Measurements from ENCODE around the gene ESD.
A peak's percentile ranks its signal among the peaks of the same experiment; 100 is the strongest.
"Not testable (repeated sequence)": the region's sequence is repeated elsewhere in the genome, so short reads cannot be mapped to it uniquely, and the experiment has no call there.

Gene ESD

DNA sequence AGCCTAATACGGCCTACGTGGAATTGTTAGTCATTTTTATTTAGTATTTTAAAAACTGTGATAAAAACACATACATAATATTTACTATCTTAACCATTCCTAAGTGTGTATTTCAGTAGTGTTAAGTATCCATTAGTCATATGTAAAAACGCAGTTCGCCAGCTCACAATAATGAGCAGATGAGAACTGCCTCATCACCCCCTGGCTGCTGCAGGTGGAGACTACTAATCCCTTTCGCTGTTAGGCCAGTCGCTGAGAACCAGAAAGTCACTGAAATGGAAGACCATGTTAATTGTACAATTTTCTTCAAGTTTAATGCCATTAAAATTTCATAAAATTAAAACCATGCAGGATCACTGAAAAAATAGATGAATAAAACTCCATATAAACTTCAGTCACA lies 1.6 kb downstream of the ESD start:
- DNase-seq (ENCODE audit: low read depth in 2 of 2), result no peak

DNA sequence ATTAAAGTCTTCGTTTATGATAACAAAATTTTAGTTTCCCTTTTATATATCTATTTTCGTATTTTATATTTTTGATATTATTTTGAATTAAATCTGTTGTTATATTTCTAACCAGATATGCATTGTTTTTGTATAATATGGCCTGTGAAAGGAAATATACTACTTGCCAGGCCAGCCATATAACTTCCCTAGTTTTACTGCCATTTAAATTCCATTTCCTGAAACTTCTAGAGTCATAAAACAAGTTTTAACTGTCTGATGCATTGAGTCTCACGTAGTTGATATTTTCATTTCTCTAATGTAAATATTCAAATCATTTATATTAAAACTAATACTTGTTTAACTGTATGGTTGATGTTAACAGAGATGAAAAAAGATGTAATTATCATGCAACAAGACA lies 13.5 kb downstream of the ESD start:
- no peak for DNase-seq (ENCODE audit: low read depth in 2 of 2)

DNA sequence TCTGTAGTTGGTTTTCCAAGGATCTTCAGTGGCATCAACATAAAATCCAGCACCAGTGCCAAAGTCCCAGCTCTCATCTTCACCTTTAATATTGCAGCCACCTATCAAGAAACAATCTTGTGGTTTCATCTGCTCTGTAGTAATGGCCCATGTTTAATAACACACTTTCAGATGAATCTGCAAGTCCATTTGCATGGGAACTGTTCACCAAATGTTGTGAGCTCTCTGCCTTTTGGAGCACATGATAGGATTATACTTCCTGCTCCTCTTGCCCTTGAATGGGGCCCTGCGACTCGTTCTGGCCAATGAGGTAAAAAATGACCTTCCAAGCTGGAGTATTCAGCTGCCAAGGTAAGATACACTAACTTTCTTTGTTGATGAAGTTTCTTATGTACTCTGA lies 14.3 kb downstream of the ESD start:
- DNase-seq (ENCODE audit: low read depth in 2 of 2), result no peak

DNA sequence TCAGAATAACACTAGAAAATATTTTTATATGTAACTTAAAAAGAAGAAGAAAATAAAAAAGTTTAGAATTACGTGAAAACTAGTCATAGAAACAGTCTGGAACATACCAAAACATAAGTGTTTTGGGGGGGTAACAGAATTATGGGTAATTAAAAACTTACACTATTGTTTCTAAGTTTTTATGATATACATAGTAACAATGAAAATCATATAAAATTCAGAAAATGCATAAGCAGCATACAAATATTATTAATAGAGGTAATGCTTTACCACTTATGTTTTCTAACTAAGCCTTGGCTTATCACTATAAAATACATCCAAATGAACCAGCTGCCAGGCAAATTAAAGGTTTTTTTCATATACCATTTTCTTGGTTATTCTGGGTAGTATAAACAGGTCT lies 14.9 kb downstream of the ESD start:
- DNase-seq (ENCODE audit: low read depth in 2 of 2), result no peak

DNA sequence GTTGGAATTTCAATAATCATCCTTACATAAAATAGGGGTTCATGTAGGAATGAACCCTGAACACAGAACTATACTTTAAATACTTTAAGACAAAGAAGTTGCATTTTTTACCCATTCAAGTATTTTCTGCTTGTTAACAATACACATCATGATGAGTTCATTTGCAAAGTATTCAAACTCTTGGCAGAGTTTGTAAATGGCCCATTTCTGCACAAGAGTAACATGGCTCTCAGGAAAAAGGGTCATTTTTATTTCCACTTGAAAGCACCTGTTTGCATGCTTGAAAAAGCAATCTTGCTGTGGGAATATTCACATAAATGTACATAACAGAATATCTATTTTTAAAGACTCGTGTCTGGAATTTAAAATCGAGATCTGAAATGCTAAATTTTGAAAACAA lies 18.1 kb downstream of the ESD start:
- no peak for DNase-seq (ENCODE audit: low read depth in 2 of 2)

DNA sequence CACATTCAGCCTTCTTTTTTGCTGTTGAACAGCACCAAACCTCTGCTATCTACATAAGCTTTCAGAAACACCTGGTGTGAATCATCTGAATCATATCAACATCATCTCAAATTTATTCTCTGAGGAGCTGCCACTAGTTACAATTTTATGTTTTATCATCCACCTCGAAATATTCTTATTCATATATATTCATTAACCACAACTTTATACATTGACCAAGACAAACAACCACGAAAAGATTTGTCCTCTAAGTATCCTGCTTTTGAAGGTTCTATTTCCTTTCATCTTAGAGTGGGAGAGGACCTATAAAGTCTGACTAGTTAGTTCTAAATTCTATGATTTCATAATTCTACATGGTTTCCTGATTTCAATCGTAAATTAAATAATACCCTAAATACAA lies 18.9 kb downstream of the ESD start:
- DNase-seq (ENCODE audit: low read depth in 2 of 2), result no peak

DNA sequence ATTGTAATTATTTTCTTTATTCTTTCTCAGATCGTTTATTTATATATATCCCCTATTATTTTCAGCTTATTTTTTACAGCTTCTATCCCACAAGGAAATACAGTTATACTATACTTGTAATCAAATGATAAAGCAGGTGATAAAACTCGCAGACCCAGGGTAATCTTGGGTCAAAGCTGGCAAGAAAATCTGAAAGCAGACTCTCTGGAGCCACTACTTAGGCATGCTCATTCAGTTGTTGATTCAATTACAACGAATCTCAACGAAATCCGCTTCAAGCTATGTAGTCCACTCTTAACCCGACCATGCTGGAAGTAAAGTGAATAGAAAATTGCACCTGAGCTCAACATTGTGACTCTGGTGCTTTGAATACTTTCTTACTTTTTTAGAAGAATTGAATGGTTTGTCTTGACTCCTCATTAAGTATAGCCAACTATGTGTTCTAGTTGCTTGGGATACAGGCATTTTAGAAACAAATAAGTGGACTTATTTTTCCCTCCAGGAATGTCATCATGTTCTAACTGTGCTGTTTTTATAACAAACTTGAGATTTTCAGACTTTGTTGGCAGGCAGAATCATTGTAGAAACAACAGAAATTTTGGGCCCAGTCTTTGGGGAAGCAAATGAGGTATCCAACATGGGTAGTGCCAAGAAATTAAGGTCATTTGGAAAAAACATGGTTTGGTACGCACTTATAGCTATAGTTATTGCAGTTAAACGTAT lies 21.4 kb downstream of the ESD start:
- DNase-seq (ENCODE audit: low read depth in 2 of 2), result no peak

DNA sequence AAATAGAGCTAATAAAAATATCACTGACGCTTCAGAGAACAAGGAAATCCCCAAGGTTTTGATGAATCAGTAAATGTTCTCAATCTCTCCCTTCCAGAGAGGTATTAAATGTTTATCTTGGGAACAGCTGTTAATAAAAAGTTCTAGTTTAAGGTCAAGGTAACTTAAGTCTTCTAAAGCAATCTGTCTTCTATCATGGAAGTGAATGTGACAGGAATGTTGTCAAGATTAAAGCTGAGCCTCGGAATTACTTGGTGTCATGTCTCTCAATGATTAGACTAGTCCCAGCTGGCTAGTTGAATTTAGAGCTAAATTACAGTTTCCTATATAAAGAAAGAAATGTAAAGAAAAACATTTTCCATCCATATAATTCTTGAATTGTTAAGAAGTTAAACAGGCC lies 23.4 kb downstream of the ESD start:
- no peak for DNase-seq (ENCODE audit: low read depth in 2 of 2)

DNA sequence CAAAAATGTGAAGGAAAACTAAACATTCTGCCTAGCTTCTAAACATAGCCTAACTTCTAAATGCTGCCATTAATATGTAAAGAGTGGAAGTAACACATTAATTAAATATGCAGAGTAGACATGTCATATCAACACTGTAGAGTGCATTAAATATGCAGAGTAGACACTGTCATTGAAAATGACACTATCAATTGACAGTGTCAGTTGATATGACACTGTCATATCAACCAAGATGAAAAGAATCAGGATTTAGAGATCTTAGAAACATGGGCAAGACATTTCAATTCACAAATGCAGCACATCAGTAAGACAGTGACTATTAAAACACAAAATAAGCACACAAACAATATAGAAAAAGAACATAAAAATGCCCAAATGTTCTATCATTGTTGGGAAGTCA lies 25.3 kb downstream of the ESD start:
- no peak for DNase-seq (ENCODE audit: low read depth in 2 of 2)

DNA sequence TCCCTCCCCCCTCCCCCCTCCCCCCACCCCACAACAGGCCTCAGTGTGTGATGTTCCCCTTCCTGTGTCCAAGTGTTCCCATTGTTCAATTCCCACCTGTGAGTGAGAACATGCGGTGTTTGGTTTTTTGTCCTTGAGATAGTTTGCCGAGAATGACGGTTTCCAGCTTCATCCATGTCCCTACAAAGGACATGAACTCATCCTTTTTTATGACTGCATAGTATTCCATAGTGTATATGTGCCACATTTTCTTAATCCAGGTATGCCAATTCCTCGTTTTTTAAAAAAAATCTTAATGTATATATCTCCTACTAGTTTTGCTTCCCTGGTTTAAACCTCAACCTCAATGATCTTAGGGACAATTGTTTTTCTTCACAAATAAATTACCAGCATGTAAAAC lies 27.0 kb downstream of the ESD start:
- DNase-seq (ENCODE audit: low read depth in 2 of 2), result not testable (repeated sequence)

DNA sequence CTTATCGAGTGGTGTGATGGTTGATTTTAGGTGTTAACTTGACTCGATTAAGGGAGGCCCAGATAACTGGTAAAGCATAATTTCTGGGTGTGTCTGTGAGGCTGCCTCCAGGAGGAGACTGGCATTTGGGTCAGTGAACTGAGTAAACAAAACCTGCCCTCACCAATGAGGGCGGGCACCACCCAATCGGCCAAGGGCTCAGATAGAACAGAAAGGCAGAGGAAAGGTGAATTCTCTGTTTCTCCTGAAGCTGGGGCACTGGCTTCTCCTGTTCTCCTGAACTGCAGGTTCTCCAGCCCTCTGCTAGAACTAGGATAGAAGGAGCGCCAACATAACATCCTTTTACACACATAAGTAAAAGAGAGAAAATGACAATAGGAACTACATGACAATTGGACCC lies 35.1 kb downstream of the ESD start:
- DNase-seq (ENCODE audit: low read depth in 2 of 2), result no peak

DNA sequence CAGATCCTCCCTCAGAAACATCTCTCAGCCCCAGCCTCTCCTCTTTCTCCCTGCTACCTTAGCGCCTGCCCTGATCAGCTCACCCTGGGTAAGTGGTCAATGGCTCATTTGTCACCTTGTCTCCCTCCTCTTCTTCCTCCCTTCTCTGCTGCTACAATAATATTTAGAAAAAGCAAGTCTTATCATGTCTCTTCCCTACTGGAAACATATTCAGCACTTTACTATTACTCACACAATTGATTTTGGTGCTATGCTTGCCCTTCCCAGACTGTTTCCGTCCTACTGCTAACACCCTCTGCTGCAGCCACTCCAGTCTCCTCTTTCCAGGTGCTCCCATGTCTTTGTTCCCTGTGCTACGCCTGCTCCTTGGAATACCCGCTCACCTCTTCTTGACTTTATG lies 35.8 kb downstream of the ESD start:
- DNase-seq (ENCODE audit: low read depth in 2 of 2), result no peak

DNA sequence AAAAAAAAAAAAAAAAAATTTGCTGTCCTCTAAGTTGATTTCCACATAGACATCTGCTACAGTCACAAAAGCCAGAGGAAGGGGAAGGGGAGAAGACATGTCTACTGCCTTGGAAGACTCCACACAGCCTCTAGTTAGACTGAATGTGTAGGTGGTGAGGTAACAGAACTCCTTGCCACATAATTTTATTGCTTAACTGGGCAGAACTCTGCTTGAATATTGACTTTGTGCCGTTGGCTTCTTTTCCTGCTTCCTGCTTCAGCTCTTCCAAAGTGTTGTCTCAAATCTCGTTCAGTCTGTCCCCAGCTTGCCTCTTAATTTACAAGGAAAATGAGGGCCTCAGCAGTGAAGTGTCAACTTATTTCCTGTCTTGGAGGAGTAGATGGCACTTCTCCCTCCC lies 37.1 kb downstream of the ESD start:
- DNase-seq (ENCODE audit: low read depth in 2 of 2), result no peak

DNA sequence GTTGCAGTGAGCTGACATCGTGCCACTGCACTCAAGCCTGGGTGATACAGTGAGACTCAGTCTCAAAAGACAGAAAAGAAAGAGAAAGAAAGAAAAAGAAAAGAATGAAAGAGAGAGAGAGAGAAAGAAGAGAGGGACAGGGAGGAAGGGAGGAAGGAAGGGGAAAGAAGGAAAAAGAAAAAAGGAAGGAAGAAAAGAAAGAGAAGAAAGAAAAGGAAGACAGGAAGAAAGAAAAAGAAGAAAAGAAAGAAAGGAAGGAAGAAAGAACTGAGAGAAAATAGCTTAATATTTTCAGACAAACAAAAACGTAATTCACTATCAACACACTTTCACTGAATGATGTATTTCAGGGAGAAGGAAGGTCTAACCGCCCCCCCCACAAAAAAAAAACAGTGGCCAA lies 39.3 kb downstream of the ESD start:
- no peak for DNase-seq (ENCODE audit: low read depth in 2 of 2)

DNA sequence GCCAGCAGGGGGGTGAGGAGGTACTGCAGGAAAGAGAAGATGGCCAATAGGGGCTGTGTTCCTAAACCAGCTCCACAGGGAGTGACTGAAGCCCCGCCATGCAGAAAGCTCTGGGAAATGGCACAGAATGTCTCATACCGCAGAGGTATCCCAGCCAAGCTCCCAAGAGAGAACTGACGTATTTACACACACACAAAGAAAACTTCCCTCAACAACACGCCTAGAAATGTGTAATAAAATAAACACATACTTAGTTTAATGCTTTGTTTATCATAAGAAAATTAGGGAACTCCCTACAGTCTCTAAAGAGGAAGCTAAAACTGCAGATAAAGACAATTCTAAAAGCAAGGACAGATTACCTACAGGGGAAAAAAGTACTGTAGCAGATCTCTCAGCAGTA lies 40.0 kb downstream of the ESD start:
- DNase-seq (ENCODE audit: low read depth in 2 of 2), result no peak

DNA sequence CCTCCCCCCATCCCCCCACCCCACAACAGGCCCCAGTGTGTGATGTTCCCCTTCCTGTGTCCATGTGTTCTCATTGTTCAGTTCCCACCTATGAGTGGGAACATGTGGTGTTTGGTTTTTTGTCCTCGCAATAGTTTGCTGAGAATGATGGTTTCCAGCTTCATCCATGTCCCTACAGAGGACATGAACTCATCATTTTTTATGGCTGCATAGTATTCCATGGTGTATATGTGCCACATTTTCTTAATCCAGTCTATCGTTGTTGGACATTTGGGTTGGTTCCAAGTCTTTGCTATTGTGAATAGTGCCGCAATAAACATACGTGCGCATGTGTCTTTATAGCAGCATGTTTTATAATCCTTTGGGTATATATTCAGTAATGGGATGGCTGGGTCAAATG lies 41.5 kb downstream of the ESD start:
- not testable (repeated sequence) for DNase-seq (ENCODE audit: low read depth in 2 of 2)

DNA sequence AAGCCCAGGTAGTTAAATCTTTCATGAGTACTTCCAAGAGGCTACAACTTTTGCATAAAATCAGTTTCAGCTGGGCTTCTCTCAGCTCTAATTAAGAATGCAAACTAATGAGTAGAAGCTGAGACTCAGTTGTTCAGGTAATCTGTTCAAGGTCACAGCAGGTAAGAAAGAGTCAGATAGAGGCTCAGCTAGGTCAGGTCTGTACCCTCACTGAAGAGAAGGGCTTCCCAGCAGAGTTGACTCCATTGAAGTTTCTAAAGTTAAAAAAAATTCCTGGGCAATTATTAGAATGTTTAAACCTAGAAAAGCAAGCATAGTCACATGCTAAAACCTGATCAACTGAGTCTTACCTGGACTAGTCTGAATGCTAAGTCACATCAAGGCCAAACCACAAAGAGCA lies 42.1 kb downstream of the ESD start:
- DNase-seq (ENCODE audit: low read depth in 2 of 2), result no peak

DNA sequence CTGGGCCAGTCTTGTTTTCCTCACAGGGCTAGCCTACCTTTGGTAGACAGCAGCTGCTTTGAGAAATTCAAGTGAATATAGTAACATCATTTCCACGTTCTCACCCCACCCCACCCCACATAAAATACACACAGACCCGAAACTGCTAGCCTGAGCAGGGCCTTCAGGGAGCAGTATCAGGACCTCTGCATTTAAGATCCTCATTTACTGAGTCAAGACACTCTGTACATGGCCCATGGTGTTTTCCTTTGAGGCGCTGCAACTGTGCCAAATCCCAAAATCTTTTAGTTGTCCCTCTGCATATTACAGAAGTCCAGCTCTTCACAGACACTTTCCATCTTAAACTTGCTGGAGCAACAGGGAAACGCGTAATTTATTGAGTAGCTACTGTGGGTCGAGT lies 43.0 kb downstream of the ESD start:
- no peak for DNase-seq (ENCODE audit: low read depth in 2 of 2)

DNA sequence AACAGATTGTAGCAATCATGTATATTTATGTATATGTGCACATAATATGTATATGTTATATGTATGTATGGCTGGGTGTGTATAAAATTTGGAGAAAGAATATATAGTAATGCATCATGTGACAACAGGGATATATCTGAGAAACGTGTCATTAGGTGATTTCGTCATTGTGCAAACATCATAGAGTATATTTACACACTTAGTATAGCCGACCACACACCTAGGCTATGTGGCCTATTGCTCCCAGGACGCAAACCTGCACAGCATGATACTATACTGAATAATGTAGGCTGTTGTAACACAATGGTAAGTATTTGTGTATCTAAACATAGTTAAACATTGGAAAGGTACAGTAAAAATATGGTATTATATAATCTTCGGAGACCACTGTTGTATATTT lies 43.8 kb downstream of the ESD start:
- no peak for DNase-seq (ENCODE audit: low read depth in 2 of 2)

DNA sequence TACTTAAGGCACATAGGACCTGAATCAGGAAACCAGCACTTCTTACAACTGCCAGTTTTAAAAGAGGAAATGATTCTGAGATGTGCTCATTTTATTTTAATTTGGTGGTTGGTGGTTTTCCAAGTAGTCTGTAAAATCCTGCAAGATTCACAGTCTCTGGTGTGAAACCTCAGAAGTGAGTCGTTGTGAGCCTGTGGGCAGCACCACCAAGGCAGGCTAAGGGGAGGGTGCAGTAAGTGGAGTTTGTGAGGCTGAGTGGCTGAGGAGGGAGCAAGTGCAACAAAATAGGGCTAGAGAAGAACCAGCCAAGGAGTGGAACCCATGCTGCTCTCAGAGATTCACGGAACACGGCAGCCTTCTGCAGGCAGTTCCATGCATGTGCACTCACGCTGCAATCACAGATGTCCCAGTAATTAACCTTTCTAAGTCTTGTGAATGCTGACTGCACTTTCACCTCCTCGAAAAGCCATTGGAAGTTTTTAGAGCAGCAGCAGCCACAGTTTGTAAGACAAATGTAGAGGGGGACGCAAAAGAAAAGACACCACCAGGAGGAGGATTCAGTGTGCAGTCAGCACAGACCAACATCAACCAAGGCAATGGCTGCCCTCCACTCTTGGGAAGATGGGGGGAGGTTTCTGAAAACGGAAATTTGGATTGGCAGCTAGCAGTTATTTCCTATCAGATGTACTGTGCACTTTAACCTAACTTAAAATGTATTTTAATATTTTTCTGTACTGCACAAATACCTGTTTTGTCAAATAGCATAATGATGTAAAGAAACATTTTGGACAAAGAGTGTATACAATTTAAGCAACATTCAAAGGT lies 44.9 kb downstream of the ESD start:
- DNase-seq (ENCODE audit: low read depth in 2 of 2), result peak in 1 of 2 experiments; percentile 20

DNA sequence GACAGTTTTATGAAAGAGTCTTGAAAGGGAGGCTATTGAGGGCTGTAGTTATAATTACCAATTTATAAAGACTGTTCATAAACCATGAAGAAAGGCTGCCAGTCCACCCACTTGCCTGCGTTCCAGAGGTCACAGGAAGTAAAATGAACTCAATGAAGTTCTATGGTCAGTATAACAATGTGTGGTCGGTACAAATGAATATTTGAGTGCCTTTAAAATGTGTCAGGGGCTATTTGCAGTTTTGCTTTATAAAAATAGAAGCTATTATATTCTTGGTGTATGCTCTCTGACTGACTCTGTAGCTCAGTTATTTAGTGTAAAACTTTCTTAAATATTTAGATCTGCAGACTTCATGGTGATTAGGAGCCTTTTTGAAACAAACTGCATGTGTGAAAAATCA lies 47.0 kb downstream of the ESD start:
- DNase-seq (ENCODE audit: low read depth in 2 of 2), result no peak

DNA sequence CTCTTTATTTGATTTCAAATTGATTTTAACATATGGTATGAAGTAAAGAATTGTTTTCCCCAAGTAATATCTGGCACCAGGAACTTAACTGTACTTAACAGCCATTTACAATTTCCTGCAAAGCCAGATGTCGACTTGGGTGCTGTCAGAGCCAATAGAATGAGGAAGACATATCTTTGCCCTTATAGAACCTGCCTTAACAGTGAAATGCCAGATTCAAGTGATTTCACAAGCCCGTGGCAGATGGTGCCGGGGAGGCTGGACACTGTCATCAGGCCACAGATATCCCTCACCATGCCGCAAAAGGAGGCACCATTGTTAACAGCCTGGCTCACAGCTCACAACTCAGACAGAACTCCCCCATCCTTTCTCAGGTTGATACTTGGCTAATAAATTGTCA lies 48.7 kb downstream of the ESD start:
- DNase-seq (ENCODE audit: low read depth in 2 of 2), result no peak

DNA sequence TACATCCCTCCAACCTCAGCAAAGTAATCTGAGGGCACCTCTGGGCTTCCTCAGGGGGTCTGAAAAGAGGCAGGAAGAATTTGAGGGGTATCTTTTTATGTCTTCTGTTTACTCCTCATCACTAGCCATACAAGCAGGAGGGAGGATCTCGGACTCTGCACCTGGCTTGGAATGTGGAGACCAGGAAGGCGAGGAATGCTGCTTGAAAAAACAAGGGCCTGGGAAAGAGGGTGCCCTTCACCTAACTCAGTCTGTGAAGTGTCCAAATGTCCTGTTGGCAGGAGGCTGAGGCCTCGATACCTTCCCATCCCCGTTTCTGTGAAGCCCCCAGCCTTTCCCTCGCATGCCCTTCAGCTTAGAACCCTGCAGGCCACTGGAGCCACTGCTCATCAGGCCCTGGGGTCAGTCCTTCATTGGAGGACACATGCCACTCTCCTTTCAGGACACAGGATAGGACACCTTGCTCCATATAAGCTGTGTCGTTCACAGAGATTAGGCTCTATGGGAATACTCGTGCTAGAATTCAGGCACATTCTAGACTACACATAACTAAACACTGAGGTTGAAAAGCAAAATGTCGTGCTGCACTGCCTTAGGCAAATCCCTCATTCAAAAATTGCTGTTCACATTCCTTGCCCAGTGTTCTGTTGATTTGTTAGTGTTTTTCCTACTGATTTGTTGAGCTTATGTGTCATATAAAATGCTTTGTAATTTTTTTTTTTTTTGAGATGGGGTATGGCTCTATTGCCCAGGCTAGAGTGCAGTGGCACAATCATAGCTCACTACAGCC lies 49.7 kb downstream of the ESD start:
- no peak for DNase-seq (ENCODE audit: low read depth in 2 of 2)

All from stimulated activated CD4-positive, alpha-beta T cell treated with anti-CD3 and anti-CD28 coated beads, Interleukin-12 subunit alpha, Interleukin-12 subunit beta, amount 100 ng/mL, for 24 hours (primary cell).